ENCODE results near the gene TLR10. TPM values are rescaled to one million over a fixed set of nuclear protein-coding genes. Genes with fewer than 3 reads are reported as not detected.

The TLR10 gene
- polyA plus RNA-seq, 1 donor from 2014 or later, result 0.14 TPM

DNA sequence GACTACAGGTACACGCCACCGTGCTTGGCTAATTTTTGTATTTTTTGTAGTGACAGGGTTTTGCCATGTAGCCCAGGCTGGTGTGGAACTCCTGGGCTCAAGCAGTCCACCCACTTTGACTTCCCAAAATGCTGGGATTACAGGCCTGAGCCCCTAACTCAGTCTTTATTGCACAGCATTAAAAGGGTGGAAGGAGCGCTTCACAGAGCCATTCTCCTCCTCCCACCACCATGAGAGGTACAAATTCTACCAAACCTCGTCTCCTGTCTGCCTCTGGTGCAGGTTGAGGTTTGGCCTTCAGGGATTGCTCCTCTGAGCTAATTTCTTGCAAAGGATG, 52.3 kb downstream of the TLR10 start:
- H3K79me2 ChIP-seq (replicated peaks; ENCODE audit: insufficient read depth, low read length), result no peaks in the 10 kb centered on the region
- H3K9ac ChIP-seq (ENCODE audit: low read length), result no peak overlapping the region
- no peaks in the 10 kb centered on the region for H4K20me1 ChIP-seq (ENCODE audit: insufficient read depth)
- no peak overlapping the region for H3K4me2 ChIP-seq (ENCODE audit: low read length)
- no peak overlapping the region for H2AFZ ChIP-seq (ENCODE audit: low read depth, low read length)
- TF ChIP-seq, protein P1, sequence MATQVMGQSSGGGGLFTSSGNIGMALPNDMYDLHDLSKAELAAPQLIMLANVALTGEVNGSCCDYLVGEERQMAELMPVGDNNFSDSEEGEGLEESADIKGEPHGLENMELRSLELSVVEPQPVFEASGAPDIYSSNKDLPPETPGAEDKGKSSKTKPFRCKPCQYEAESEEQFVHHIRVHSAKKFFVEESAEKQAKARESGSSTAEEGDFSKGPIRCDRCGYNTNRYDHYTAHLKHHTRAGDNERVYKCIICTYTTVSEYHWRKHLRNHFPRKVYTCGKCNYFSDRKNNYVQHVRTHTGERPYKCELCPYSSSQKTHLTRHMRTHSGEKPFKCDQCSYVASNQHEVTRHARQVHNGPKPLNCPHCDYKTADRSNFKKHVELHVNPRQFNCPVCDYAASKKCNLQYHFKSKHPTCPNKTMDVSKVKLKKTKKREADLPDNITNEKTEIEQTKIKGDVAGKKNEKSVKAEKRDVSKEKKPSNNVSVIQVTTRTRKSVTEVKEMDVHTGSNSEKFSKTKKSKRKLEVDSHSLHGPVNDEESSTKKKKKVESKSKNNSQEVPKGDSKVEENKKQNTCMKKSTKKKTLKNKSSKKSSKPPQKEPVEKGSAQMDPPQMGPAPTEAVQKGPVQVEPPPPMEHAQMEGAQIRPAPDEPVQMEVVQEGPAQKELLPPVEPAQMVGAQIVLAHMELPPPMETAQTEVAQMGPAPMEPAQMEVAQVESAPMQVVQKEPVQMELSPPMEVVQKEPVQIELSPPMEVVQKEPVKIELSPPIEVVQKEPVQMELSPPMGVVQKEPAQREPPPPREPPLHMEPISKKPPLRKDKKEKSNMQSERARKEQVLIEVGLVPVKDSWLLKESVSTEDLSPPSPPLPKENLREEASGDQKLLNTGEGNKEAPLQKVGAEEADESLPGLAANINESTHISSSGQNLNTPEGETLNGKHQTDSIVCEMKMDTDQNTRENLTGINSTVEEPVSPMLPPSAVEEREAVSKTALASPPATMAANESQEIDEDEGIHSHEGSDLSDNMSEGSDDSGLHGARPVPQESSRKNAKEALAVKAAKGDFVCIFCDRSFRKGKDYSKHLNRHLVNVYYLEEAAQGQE (IDR thresholded peaks at IDR 0.05; ENCODE audit: borderline replicate concordance), result no peak
- TF ChIP-seq RAD21 (conservative IDR thresholded peaks at IDR 0.05), result no peak
- no peak for TF ChIP-seq SMC3 (conservative IDR thresholded peaks at IDR 0.05; ENCODE audit: poor library complexity)
- TF ChIP-seq POLR2AphosphoS5 (IDR thresholded peaks at IDR 0.05), result no peak
- TF ChIP-seq, protein P2, sequence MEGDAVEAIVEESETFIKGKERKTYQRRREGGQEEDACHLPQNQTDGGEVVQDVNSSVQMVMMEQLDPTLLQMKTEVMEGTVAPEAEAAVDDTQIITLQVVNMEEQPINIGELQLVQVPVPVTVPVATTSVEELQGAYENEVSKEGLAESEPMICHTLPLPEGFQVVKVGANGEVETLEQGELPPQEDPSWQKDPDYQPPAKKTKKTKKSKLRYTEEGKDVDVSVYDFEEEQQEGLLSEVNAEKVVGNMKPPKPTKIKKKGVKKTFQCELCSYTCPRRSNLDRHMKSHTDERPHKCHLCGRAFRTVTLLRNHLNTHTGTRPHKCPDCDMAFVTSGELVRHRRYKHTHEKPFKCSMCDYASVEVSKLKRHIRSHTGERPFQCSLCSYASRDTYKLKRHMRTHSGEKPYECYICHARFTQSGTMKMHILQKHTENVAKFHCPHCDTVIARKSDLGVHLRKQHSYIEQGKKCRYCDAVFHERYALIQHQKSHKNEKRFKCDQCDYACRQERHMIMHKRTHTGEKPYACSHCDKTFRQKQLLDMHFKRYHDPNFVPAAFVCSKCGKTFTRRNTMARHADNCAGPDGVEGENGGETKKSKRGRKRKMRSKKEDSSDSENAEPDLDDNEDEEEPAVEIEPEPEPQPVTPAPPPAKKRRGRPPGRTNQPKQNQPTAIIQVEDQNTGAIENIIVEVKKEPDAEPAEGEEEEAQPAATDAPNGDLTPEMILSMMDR (IDR thresholded peaks at IDR 0.05; ENCODE audit: poor library complexity, severe bottlenecking), result no peak
- TF ChIP-seq TAF1 (IDR thresholded peaks at IDR 0.05; ENCODE audit: low read depth), result no peak
- TF ChIP-seq EP300 (conservative IDR thresholded peaks at IDR 0.05; ENCODE audit: poor library complexity, severe bottlenecking), result no peak
- TF ChIP-seq EZH2 (IDR thresholded peaks at IDR 0.05; ENCODE audit: borderline replicate concordance, insufficient read depth, low read length, poor library complexity, severe bottlenecking), result no peak
- no peak for TF ChIP-seq MXI1 (conservative IDR thresholded peaks at IDR 0.05; ENCODE audit: poor library complexity, severe bottlenecking)
- H3K9me3 ChIP-seq (ENCODE audit: low read length), result no peaks in the 10 kb centered on the region
- H3F3A ChIP-seq (ENCODE audit: insufficient read depth, low read length, poor library complexity, severe bottlenecking), result no peaks in the 10 kb centered on the region
- no peaks in the 10 kb centered on the region for H3K36me3 ChIP-seq (ENCODE audit: insufficient read depth, low read length)
- no peak overlapping the region for H3K27ac ChIP-seq (ENCODE audit: low read length)
- no peak overlapping the region for H3K4me3 ChIP-seq (ENCODE audit: low read length)
- H3K27me3 ChIP-seq (ENCODE audit: insufficient read depth, low read depth, low read length), result no peaks in the 10 kb centered on the region
- no peaks in the 10 kb centered on the region for H3K9me2 ChIP-seq (ENCODE audit: insufficient read depth, low read length)

DNA sequence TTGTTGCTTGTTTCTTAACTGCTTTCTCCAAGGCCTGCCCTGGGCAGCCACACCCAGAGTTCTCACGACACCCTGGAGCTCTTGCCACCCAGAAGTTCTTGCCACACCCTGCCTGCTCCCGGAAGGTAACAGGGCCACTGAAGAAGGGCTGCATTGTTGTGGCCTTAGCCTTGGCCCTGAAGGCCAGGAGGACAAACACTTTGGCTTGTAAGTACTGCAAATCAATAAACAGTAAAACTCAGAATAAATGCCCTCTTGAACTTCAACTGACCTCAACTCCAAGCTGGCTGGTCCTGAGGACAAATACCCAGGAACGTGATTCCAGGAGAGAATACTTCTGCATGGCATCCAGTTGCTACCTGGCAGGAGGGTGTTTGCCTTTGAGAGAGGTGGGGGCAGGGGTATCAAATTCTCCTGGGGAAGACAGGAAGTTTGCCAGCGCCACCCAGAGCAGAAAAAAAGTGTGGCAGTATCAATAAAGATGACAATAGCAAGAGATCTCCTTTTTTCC, 54.1 kb downstream of the TLR10 start:
- no peaks in the 10 kb centered on the region for H3K9me3 ChIP-seq (ENCODE audit: low read length)
- no peak for TF ChIP-seq RAD21 (conservative IDR thresholded peaks at IDR 0.05)
- TF ChIP-seq, protein P1 (IDR thresholded peaks at IDR 0.05; ENCODE audit: borderline replicate concordance), result no peak
- no peak for TF ChIP-seq SMC3 (conservative IDR thresholded peaks at IDR 0.05; ENCODE audit: poor library complexity)
- TF ChIP-seq EZH2 (IDR thresholded peaks at IDR 0.05; ENCODE audit: borderline replicate concordance, insufficient read depth, low read length, poor library complexity, severe bottlenecking), result no peak
- TF ChIP-seq, protein P2 (IDR thresholded peaks at IDR 0.05; ENCODE audit: poor library complexity, severe bottlenecking), result no peak
- no peak for TF ChIP-seq POLR2AphosphoS5 (IDR thresholded peaks at IDR 0.05)
- no peak for TF ChIP-seq MXI1 (conservative IDR thresholded peaks at IDR 0.05; ENCODE audit: poor library complexity, severe bottlenecking)
- TF ChIP-seq TAF1 (IDR thresholded peaks at IDR 0.05; ENCODE audit: low read depth), result no peak
- TF ChIP-seq EP300 (conservative IDR thresholded peaks at IDR 0.05; ENCODE audit: poor library complexity, severe bottlenecking), result no peak
- no peak overlapping the region for H3K4me2 ChIP-seq (ENCODE audit: low read length)
- H3K9ac ChIP-seq (ENCODE audit: low read length), result no peak overlapping the region
- no peaks in the 10 kb centered on the region for H3K9me2 ChIP-seq (ENCODE audit: insufficient read depth, low read length)
- no peak overlapping the region for H3K4me3 ChIP-seq (ENCODE audit: low read length)
- no peaks in the 10 kb centered on the region for H3K27me3 ChIP-seq (ENCODE audit: insufficient read depth, low read depth, low read length)
- H3F3A ChIP-seq (ENCODE audit: insufficient read depth, low read length, poor library complexity, severe bottlenecking), result no peaks in the 10 kb centered on the region
- H3K36me3 ChIP-seq (ENCODE audit: insufficient read depth, low read length), result no peaks in the 10 kb centered on the region
- no peak overlapping the region for H2AFZ ChIP-seq (ENCODE audit: low read depth, low read length)
- H3K27ac ChIP-seq (ENCODE audit: low read length), result no peak overlapping the region
- no peaks in the 10 kb centered on the region for H4K20me1 ChIP-seq (ENCODE audit: insufficient read depth)
- no peaks in the 10 kb centered on the region for H3K79me2 ChIP-seq (replicated peaks; ENCODE audit: insufficient read depth, low read length)

All from neural cell (in vitro differentiated cells).